Thyroid gland (tissue), 4 donors: Measurements from ENCODE around the gene C20orf204.

Experiments
- POLR2A ChIP-seq, 2 donors: fragments of 450-650 bp; IDR thresholded peaks; one replicate each; pipeline ENCODE4 v1.6.1; 2017; ENCODE audit warnings: antibody characterized with exemption in 2 of 2, mild to moderate bottlenecking in 2 of 2, moderate library complexity in 1 of 2
- TF ChIP-seq, protein P1 (sequence below), 6 experiments: fragments of 200-600 bp in 3 of 6; fragments of 450-650 bp in 3 of 6; sonication (generic) in 3 of 6; IDR thresholded peaks; one replicate each; pipeline ENCODE4 v1.5.1; 2016 to 2019; ENCODE audit warnings: antibody characterized with exemption in 6 of 6, mild to moderate bottlenecking in 2 of 6, inconsistent platforms in 1 of 6, moderate library complexity in 1 of 6

GRCh38 chr20:64086801-64087200 lies 50.8 kb downstream of the C20orf204 start:
- TF ChIP-seq, protein P1, sequence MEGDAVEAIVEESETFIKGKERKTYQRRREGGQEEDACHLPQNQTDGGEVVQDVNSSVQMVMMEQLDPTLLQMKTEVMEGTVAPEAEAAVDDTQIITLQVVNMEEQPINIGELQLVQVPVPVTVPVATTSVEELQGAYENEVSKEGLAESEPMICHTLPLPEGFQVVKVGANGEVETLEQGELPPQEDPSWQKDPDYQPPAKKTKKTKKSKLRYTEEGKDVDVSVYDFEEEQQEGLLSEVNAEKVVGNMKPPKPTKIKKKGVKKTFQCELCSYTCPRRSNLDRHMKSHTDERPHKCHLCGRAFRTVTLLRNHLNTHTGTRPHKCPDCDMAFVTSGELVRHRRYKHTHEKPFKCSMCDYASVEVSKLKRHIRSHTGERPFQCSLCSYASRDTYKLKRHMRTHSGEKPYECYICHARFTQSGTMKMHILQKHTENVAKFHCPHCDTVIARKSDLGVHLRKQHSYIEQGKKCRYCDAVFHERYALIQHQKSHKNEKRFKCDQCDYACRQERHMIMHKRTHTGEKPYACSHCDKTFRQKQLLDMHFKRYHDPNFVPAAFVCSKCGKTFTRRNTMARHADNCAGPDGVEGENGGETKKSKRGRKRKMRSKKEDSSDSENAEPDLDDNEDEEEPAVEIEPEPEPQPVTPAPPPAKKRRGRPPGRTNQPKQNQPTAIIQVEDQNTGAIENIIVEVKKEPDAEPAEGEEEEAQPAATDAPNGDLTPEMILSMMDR (IDR thresholded peaks at IDR 0.05) = no peak
- no peak for TF ChIP-seq POLR2A (IDR thresholded peaks at IDR 0.05)
